ENCODE results near the gene ORM2.
"Not testable (repeated sequence)": the region's sequence is repeated elsewhere in the genome, so short reads cannot be mapped to it uniquely, and the experiment has no call there.

Gene ORM2

DNA sequence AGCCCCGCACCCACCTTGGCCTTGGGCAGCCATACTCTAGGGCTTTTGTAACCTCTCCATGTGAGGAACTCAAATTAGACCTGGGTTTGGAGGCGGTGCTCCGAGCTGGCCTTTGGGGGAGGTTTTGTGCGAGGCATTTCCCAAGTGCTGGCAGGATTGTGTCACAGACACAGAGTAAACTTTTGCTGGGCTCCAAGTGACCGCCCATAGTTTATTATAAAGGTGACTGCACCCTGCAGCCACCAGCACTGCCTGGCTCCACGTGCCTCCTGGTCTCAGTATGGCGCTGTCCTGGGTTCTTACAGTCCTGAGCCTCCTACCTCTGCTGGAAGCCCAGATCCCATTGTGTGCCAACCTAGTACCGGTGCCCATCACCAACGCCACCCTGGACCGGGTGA, at the start of gene ORM2:
ORM2 (plus strand) TSS at position 245 of the 398 bp plus-strand sequence; CDS start at position 281, 36 bp downstream.
- H3K4me3 ChIP-seq (ENCODE audit: control insufficient read depth, low read depth, low read length); DNase-seq (ENCODE audit: low read depth): not testable (repeated sequence)

DNA sequence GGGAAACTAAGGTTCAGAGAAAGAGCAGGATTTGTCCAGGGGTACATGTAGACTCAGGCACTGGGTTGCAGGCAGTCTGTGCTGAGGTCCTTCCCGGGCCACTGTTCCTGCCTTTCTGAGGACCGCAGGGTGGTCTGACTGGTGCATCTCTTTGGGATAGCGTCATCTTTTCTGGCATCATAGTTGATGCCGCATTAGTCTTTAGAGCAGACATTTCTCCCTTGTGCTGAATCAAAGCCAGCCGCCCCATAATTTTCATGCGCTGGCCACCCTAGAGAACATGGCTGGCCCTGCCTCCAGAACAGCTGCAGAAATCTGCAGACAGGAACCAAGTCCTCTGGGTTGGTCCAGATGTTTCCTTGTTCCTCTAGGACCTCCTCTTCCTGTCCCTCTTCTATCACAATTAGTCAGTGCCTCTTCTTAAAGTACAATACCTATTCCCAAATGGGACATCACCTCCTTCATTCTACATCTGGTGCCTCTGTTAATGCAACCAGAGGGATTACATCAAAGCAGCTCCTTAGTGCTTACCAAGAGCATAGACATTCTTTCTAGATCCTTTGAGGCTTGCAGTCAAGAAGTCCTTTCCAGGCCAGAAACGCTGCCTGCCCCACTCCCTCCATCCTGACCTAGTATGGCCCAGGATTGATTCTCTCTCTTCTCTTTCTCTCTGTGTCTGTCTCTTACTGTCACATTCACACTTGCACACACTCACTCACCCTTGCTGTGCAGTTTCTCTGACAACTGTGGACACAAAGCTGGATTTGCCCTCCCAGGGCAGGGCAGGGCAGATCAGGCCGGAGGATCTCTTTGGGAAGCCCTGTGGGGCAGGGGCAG, 48.8 kb upstream of the ORM2 start:
- TF ChIP-seq CTCF (conservative IDR thresholded peaks at IDR 0.05; ENCODE audit: control insufficient read depth, insufficient read depth, low read depth, low read length): no peak
- DNase-seq (ENCODE audit: low read depth): peak; percentile 77
- no peak overlapping the region for H3K4me3 ChIP-seq (ENCODE audit: control insufficient read depth, low read depth, low read length)

GRCh38 chr9:114281473-114282103, 48.1 kb upstream of the ORM2 start:
- H3K4me3 ChIP-seq (ENCODE audit: control insufficient read depth, low read depth, low read length): no peak overlapping the region
- DNase-seq (ENCODE audit: low read depth): peak; percentile 86
- no peak for TF ChIP-seq CTCF (conservative IDR thresholded peaks at IDR 0.05; ENCODE audit: control insufficient read depth, insufficient read depth, low read depth, low read length)

- TF ChIP-seq CTCF (conservative IDR thresholded peaks at IDR 0.05; ENCODE audit: control insufficient read depth, insufficient read depth, low read depth, low read length): no peak
Observed at GRCh38 chr9:114282104-114282485, 47.6 kb upstream of the ORM2 start.

DNA sequence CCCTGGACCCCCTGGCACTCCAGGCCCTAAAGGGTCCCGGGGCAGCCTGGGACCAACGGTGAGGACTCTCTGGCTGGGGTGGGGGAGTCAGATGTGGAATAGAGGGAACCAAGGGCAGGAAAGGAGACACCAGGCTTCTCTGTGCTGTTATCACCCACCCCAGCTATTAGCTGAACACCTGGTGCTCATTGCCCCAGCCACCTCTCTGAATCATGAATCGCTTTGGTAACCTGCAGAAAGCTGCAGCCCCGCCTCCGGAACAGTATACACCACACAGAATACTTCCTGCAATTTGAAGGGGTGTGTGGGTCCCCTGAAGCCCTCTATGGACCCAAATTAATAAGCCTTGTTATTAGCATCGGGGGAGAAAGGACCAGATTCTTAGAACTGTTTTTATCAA, 47.2 kb upstream of the ORM2 start:
- H3K4me3 ChIP-seq (ENCODE audit: control insufficient read depth, low read depth, low read length): no peak overlapping the region
- TF ChIP-seq CTCF (conservative IDR thresholded peaks at IDR 0.05; ENCODE audit: control insufficient read depth, insufficient read depth, low read depth, low read length): no peak
- no peak for DNase-seq (ENCODE audit: low read depth)

More at GRCh38 chr9:114282104-114282485, 47.6 kb upstream of the ORM2 start:
- DNase-seq (ENCODE audit: low read depth): no peak
- H3K4me3 ChIP-seq (ENCODE audit: control insufficient read depth, low read depth, low read length): no peak overlapping the region

DNA sequence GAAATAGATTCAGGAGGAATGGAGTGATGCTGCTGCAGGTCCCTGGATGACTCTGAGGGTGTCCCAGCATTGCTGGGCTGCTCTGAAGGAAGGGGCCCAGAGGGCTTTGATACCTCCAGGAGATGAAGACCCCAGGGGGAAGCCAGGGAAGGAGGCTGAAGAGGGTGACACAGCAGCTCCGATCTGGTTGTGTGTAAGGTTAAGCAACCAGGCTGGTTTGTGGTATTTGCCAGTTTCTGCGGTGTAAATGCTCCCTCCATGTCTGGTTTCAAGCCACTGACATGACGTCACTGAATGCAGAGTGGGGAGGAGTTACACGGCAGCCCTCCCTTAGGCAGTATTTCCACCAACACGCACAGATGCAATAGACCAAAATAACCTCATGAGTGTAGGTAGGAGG, 46.7 kb upstream of the ORM2 start:
- DNase-seq (ENCODE audit: low read depth): peak; percentile 93
- H3K4me3 ChIP-seq (ENCODE audit: control insufficient read depth, low read depth, low read length): no peak overlapping the region
- no peak for TF ChIP-seq CTCF (conservative IDR thresholded peaks at IDR 0.05; ENCODE audit: control insufficient read depth, insufficient read depth, low read depth, low read length)

GRCh38 chr9:114283551-114284111, 46.0 kb upstream of the ORM2 start:
- no peak for DNase-seq (ENCODE audit: low read depth)

More at GRCh38 chr9:114283551-114284111, 46.0 kb upstream of the ORM2 start:
- no peak overlapping the region for H3K4me3 ChIP-seq (ENCODE audit: control insufficient read depth, low read depth, low read length)
- no peak for TF ChIP-seq CTCF (conservative IDR thresholded peaks at IDR 0.05; ENCODE audit: control insufficient read depth, insufficient read depth, low read depth, low read length)
